Gastrocnemius medialis (tissue), 4 donors: ENCODE data around the gene RNF212B. TPM values are rescaled to one million over a fixed set of nuclear protein-coding genes. Genes with fewer than 3 reads are reported as not detected.
"Not testable (repeated sequence)": the region's sequence is repeated elsewhere in the genome, so short reads cannot be mapped to it uniquely, and the experiment has no call there.

Source experiments
- ATAC-seq, 2 donors: fragments of 150-250 bp; one replicate each; pipeline ENCODE4 v1.9.1; 2016
- DNase-seq, 2 donors: peaks; one replicate each; pipeline ENCODE4 v3.0.0-alpha.2; 2019
- H3K27ac ChIP-seq, 4 donors: fragments of 200-600 bp; sonication (generic); 1 replicate in 1 of 4; 2 replicates in 3 of 4; pipeline ENCODE4 v1.5.1; 2016 to 2018; ENCODE audit warnings: mild to moderate bottlenecking in 2 of 4, moderate library complexity in 1 of 4
- H3K27me3 ChIP-seq, 3 donors: fragments of 200-600 bp; sonication (generic) in 2 of 3; 1 replicate in 1 of 3; 2 replicates in 2 of 3; pipeline versions ENCODE4 v1.5.1 to v1.6.0; 2016 to 2019; ENCODE audit warnings: mild to moderate bottlenecking in 1 of 3, moderate library complexity in 1 of 3
- H3K36me3 ChIP-seq, 2 donors: fragments of 200-600 bp; sonication (generic) in 1 of 2; one replicate each; pipeline ENCODE4 v1.5.1; 2017 to 2018
- H3K4me1 ChIP-seq, 2 donors: fragments of 200-600 bp; sonication (generic) in 1 of 2; one replicate each; pipeline ENCODE4 v1.5.1; 2016 to 2017; ENCODE audit warnings: mild to moderate bottlenecking in 2 of 2
- H3K4me3 ChIP-seq, 4 donors: fragments of 200-600 bp; sonication (generic) in 3 of 4; 1 replicate in 1 of 4; 2 replicates in 3 of 4; pipeline ENCODE4 v1.5.1; 2016 to 2019; ENCODE audit warnings: mild to moderate bottlenecking in 2 of 4
- H3K9me3 ChIP-seq, 3 donors: fragments of 200-600 bp; sonication (generic) in 2 of 3; 1 replicate in 1 of 3; 2 replicates in 2 of 3; pipeline ENCODE4 v1.5.1; 2016 to 2019
- POLR2A ChIP-seq, 2 donors: fragments of 450-650 bp; IDR thresholded peaks; one replicate each; pipeline ENCODE4 v1.6.1; 2017; ENCODE audit warnings: antibody characterized with exemption in 2 of 2, mild to moderate bottlenecking in 2 of 2, moderate library complexity in 2 of 2
- in situ Hi-C, 4 donors: fragments of 200-750 bp; cut with MboI; loops; one replicate each; pipeline versions ENCODE4 v1.15.0 to v1.8.0; 2017; ENCODE audit warnings: low sequenced_read_pairs in 4 of 4
- intact Hi-C: fragments of 100-400 bp; cut with DNase I; formaldehyde crosslinking; loops from one replicate; pipeline ENCODE4 v1.15.1; 2023; ENCODE audit warnings: low total_unique reads
- total RNA-seq, 4 donors: library from RNA; depleted of rRNA; stranded (reverse); fragments of >200 nt; gene quantifications; one replicate each; pipeline versions ENCODE4 v1.1.0 to v1.2.3, GENCODE V29; 2016
- TF ChIP-seq, protein P1 (sequence below), 5 experiments: fragments of 450-650 bp in 3 of 5; fragments of 200-600 bp in 2 of 5; sonication (generic) in 2 of 5; IDR thresholded peaks in 4 of 5; conservative IDR thresholded peaks in 1 of 5; 1 replicate in 4 of 5; 2 replicates in 1 of 5; pipeline ENCODE4 v1.5.1; 2016 to 2019; ENCODE audit warnings: antibody characterized with exemption in 5 of 5, mild to moderate bottlenecking in 3 of 5, moderate library complexity in 3 of 5

The RNF212B gene
- total RNA-seq, 4 donors from 2014 or later, result not detected

DNA sequence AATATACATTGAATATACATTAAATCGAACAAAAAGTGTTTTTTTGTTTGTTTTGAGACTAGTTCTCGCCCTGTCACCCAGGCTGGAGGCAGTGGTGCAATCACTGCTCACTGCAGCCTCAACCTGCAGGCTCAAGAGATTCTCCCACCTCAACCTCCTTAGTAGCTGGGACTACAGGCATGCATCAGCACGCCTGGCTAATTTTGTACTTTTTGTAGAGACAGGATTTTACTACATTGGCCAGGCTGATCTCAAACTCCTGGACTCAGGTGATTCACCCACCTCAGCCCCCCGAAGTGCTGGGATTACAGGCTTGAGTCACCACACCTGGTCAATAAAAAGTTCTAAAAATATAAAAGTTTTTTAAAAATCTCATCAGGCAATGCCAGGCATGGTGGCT is 10.2 kb upstream of the RNF212B start:
- intact Hi-C loops (no loop called here), in situ Hi-C loops (no loop called here)
- TF ChIP-seq, protein P1, sequence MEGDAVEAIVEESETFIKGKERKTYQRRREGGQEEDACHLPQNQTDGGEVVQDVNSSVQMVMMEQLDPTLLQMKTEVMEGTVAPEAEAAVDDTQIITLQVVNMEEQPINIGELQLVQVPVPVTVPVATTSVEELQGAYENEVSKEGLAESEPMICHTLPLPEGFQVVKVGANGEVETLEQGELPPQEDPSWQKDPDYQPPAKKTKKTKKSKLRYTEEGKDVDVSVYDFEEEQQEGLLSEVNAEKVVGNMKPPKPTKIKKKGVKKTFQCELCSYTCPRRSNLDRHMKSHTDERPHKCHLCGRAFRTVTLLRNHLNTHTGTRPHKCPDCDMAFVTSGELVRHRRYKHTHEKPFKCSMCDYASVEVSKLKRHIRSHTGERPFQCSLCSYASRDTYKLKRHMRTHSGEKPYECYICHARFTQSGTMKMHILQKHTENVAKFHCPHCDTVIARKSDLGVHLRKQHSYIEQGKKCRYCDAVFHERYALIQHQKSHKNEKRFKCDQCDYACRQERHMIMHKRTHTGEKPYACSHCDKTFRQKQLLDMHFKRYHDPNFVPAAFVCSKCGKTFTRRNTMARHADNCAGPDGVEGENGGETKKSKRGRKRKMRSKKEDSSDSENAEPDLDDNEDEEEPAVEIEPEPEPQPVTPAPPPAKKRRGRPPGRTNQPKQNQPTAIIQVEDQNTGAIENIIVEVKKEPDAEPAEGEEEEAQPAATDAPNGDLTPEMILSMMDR (IDR thresholded peaks at IDR 0.05 in 4 of 5, conservative IDR thresholded peaks at IDR 0.05 in 1 of 5), result no peak
- no peak for TF ChIP-seq POLR2A (IDR thresholded peaks at IDR 0.05)
- Histone ChIP-seq H3K36me3 (no peaks in the 10 kb centered on the region), H3K27me3 (peaks cover 0 to 3% (median 0%) of the 10 kb centered on the region in 3 donors), H3K4me1 (no peaks in the 10 kb centered on the region), H3K9me3 (no peaks in the 10 kb centered on the region), H3K27ac (no peak overlapping the region), H3K4me3 (no peak overlapping the region)
- ATAC-seq (no peak), DNase-seq (no peak)

DNA sequence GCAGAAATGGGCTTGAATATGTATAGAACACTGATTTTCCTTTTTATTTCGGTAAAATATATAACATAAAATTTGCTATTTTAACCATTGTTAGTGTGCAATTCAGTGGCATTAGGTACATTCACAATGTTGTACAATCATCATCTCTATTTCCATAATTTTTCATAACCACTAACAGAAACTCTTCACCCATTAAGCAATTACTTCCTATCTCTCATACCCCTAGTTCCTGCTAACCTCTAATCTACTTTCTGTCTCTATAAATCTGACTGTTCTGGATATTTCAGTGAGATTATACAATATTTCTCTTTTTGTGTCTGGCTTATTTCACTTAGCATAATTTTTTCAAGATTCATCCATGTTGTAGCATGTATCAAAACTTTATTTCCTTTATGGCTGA is 8.9 kb upstream of the RNF212B start:
- no peaks in the 10 kb centered on the region for H3K9me3 ChIP-seq
- peaks cover 0 to 3% (median 0%) of the 10 kb centered on the region in 3 donors for H3K27me3 ChIP-seq
- H3K27ac ChIP-seq, result no peak overlapping the region
- no peak overlapping the region for H3K4me3 ChIP-seq
- TF ChIP-seq POLR2A (IDR thresholded peaks at IDR 0.05), result no peak
- TF ChIP-seq, protein P1 (IDR thresholded peaks at IDR 0.05 in 4 of 5, conservative IDR thresholded peaks at IDR 0.05 in 1 of 5), result no peak
- H3K4me1 ChIP-seq, result no peaks in the 10 kb centered on the region
- in situ Hi-C loops (no loop called here), intact Hi-C loops (no loop called here)
- DNase-seq (no peak), ATAC-seq (no peak)
- no peaks in the 10 kb centered on the region for H3K36me3 ChIP-seq

DNA sequence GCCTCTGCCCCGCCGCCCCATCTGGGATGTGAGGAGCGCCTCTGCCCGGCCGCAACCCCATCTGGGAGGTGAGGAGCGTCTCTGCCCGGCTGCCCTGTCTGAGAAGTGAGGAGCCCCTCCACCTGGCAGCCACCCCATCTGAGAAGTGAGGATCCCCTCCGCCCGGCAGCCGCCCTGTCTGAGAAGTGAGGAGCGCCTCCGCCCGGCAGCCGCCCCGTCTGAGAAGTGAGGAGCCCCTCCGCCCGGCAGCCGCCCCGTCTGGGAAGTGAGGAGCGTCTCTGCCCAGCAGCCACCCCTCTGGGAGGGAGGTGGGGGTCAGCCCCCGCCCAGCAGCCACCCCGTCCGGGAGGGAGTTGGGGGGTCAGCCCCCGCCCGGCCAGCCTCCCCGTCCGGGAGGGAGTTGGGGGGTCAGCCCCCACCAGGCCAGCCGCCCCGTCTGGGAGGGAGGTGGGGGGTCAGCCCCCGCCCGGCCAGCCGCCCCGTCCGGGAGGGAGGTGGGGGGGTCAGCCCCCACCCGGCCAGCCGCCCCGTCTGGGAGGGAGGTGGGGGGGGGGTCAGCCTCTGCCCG is 5.4 kb upstream of the RNF212B start:
- H3K36me3 ChIP-seq, H3K27ac ChIP-seq, H3K9me3 ChIP-seq, in situ Hi-C loops, ATAC-seq, intact Hi-C loops, H3K4me1 ChIP-seq, DNase-seq, H3K4me3 ChIP-seq: not testable (repeated sequence)
- H3K27me3 ChIP-seq, result peaks cover 0 to 11% (median 0%) of the 10 kb centered on the region in 3 donors

DNA sequence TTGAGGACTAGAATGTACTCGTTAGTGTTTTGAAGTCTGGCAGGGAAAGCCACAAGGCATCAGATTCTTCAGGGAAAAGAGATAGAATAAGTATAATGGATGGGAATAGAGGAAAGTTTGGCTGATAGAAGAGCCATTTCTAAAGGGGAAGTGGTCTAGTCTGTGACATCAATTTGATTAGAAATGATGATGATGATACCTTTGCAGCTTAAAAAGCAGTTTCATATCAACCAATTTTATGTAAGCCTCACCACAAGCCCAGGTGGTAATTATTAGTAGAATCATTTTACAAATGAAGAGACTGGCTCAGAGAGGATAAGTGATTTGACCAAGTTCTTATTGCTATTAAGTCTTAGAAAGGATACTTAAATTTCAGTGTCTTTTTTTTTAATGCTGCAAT is 2.9 kb downstream of the RNF212B start:
- intact Hi-C loops (no loop called here), in situ Hi-C loops (no loop called here)
- Histone ChIP-seq H3K27ac (no peak overlapping the region), H3K9me3 (no peaks in the 10 kb centered on the region), H3K27me3 (peaks cover 5 to 11% (median 9%) of the 10 kb centered on the region in 3 donors), H3K4me3 (no peak overlapping the region), H3K4me1 (peaks cover 0 to 6% of the 10 kb centered on the region in 2 donors), H3K36me3 (no peaks in the 10 kb centered on the region)
- DNase-seq (no peak), ATAC-seq (no peak)
- TF ChIP-seq, protein P1 (IDR thresholded peaks at IDR 0.05 in 4 of 5, conservative IDR thresholded peaks at IDR 0.05 in 1 of 5), result no peak
- no peak for TF ChIP-seq POLR2A (IDR thresholded peaks at IDR 0.05)

DNA sequence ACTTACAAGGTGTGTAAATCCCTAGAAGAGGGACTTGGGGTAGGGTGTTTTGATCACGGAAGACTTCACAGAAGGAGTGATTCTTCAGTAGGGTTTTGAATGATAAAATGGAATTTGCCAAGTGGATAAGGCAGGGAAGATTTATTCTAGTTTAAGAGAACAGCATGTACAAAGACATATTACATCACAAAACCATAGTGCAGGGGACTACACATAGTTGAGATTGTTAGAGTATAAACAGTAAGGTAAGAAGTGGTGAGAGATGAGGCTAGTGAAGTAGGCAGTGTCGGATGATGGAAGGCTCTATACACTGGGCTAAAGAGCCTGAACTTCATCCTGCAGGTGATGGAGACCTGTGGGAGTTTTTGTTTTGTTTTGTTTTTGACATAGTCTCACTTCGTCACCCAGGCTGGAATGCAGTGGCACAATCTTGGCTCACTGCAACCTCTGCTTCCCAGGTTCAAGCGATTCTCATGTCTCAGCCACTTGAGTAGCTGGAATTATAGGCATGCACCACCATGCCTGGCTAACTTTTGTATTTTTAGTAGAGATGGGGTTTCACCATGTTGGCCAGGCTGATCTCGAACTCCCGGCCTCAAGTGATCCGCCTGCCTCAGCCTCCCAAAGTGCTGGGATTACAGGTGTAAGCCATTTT is 3.5 kb downstream of the RNF212B start:
- H3K27ac ChIP-seq, H3K4me1 ChIP-seq, H3K9me3 ChIP-seq, H3K4me3 ChIP-seq, H3K36me3 ChIP-seq, in situ Hi-C loops, DNase-seq, intact Hi-C loops, ATAC-seq: not testable (repeated sequence)
- H3K27me3 ChIP-seq, result peaks cover 5 to 11% (median 9%) of the 10 kb centered on the region in 3 donors
